Spleen (tissue), 7 donors: ENCODE results near the gene NFKBIE.

Experiments
- CTCF ChIP-seq, 11 experiments: fragments of 200-600 bp in 7 of 11; fragments of 450-650 bp in 4 of 11; sonication (generic) in 4 of 11; IDR thresholded peaks in 8 of 11; conservative IDR thresholded peaks in 3 of 11; 1 replicate in 7 of 11; 2 replicates in 4 of 11; pipeline versions ENCODE4 v1.4.0 to v1.8.0; 2016 to 2021; ENCODE audit warnings: antibody characterized with exemption in 11 of 11, inconsistent platforms in 4 of 11, mild to moderate bottlenecking in 1 of 11
- POLR2A ChIP-seq, 3 donors: fragments of 450-650 bp; IDR thresholded peaks; one replicate each; pipeline ENCODE4 v1.5.1; 2017; ENCODE audit warnings: antibody characterized with exemption in 3 of 3, mild to moderate bottlenecking in 1 of 3
- donor health status: DM: no; HTN: no; CAD: no; lungs with moderate emphysema.
- donor health status: DM: no; HTN: no; CAD: no.
- donor health status: DM: no; HTN: no; CAD: no.

GRCh38 chr6:44256775-44257024 is 8.7 kb downstream of the NFKBIE start:
- TF ChIP-seq POLR2A (IDR thresholded peaks at IDR 0.05) (no peak), CTCF (IDR thresholded peaks at IDR 0.05 in 8 of 11, conservative IDR thresholded peaks at IDR 0.05 in 3 of 11) (peak in 1 of 11 experiments; percentile 5)
